Activated T-cell treated with anti-CD3 and anti-CD28 coated beads for 1 hour (primary cell): ENCODE results near the gene GTF3C4.

Experiments used
- DNase-seq: peaks from one replicate; pipeline ENCODE4 v3.0.0-alpha.2; 2020; ENCODE audit warnings: low read depth

GTF3C4 gene

GRCh38 chr9:132732326-132733259, 62.3 kb downstream of the GTF3C4 start:
- no peak for DNase-seq

GRCh38 chr9:132733260-132733815, 63.1 kb downstream of the GTF3C4 start:
- no peak for DNase-seq

GRCh38 chr9:132739710-132740310, 69.5 kb downstream of the GTF3C4 start:
- DNase-seq: no peak

GRCh38 chr9:132740526-132741309, 70.5 kb downstream of the GTF3C4 start:
- DNase-seq: no peak

GRCh38 chr9:132742821-132743311, 72.6 kb downstream of the GTF3C4 start:
- DNase-seq: no peak

- no peak for DNase-seq
These were observed 73.7 kb downstream of the GTF3C4 start for GRCh38 chr9:132743931-132744479.
